ENCODE measurements around the gene TTLL6.
"Not testable (repeated sequence)": the region's sequence is repeated elsewhere in the genome, so short reads cannot be mapped to it uniquely, and the experiment has no call there.

The TTLL6 gene
- total RNA-seq = 0 reads per million in 2 experiments

GRCh38 chr17:48816774-48817590 is at the start of gene TTLL6:
TTLL6 (minus strand) TSS chr17:48817229; CDS start chr17:48817072, 157 bp downstream.
- DNase-seq (ENCODE audit: low read depth) = peak; percentile 75

GRCh38 chr17:48860456-48860855 is 43.4 kb upstream of the TTLL6 start:
- no peak for DNase-seq (ENCODE audit: low read depth)

- DNase-seq (ENCODE audit: low read depth) = no peak
Observed at GRCh38 chr17:48860034-48860433, 43.0 kb upstream of the TTLL6 start.

GRCh38 chr17:48856122-48856821 is 39.2 kb upstream of the TTLL6 start:
- no peak for DNase-seq (ENCODE audit: low read depth)

- DNase-seq (ENCODE audit: low read depth) = no peak
Observed at GRCh38 chr17:48854774-48855476, 37.9 kb upstream of the TTLL6 start.

- DNase-seq (ENCODE audit: low read depth) = no peak
Observed at GRCh38 chr17:48850792-48851323, 33.8 kb upstream of the TTLL6 start.

GRCh38 chr17:48843187-48843900 is 26.3 kb upstream of the TTLL6 start:
- no peak for DNase-seq (ENCODE audit: low read depth)

GRCh38 chr17:48842746-48843145 is 25.7 kb upstream of the TTLL6 start:
- no peak for DNase-seq (ENCODE audit: low read depth)

GRCh38 chr17:48841395-48841831 is 24.4 kb upstream of the TTLL6 start:
- DNase-seq (ENCODE audit: low read depth) = no peak

- DNase-seq (ENCODE audit: low read depth) = no peak
Observed at GRCh38 chr17:48840441-48840840, 23.4 kb upstream of the TTLL6 start.

GRCh38 chr17:48837458-48837857 is 20.4 kb upstream of the TTLL6 start:
- DNase-seq (ENCODE audit: low read depth) = not testable (repeated sequence)

GRCh38 chr17:48835971-48836370 is 18.9 kb upstream of the TTLL6 start:
- no peak for DNase-seq (ENCODE audit: low read depth)

GRCh38 chr17:48834973-48835372 is 17.9 kb upstream of the TTLL6 start:
- no peak for DNase-seq (ENCODE audit: low read depth)

- no peak for DNase-seq (ENCODE audit: low read depth)
Observed at GRCh38 chr17:48831549-48831883, 14.5 kb upstream of the TTLL6 start.

- DNase-seq (ENCODE audit: low read depth) = peak; percentile 73
Observed at GRCh38 chr17:48830840-48831548, 14.0 kb upstream of the TTLL6 start, which contains the start of gene CALCOCO2. CALCOCO2 (plus strand) TSS chr17:48831035; CDS start chr17:48841708, 10,673 bp downstream.

GRCh38 chr17:48825446-48826381 is 8.7 kb upstream of the TTLL6 start:
- no peak for DNase-seq (ENCODE audit: low read depth)

- not testable (repeated sequence) for DNase-seq (ENCODE audit: low read depth)
Observed at GRCh38 chr17:48820936-48821335, 3.9 kb upstream of the TTLL6 start.

GRCh38 chr17:48819466-48819865 is 2.4 kb upstream of the TTLL6 start:
- DNase-seq (ENCODE audit: low read depth) = no peak

- DNase-seq (ENCODE audit: low read depth) = no peak
Observed at GRCh38 chr17:48818361-48818841, 1.4 kb upstream of the TTLL6 start.

GRCh38 chr17:48816438-48816773 is 623 bp downstream of the TTLL6 start:
- DNase-seq (ENCODE audit: low read depth) = no peak

Data from T follicular helper cell (primary cell).